Liver (tissue), 9 donors: Measurements from ENCODE around the gene SMIM31. TPM values are rescaled to one million over a fixed set of nuclear protein-coding genes. Genes with fewer than 3 reads are reported as not detected.

Experiments
- DNase-seq: peaks from one replicate; pipeline ENCODE4 v3.0.0-alpha.2; 2017; ENCODE audit warnings: low spot score
- H3K27ac ChIP-seq, 2 donors: one replicate each; pipeline ENCODE4 v1.7.0; 2013; ENCODE audit warnings: inconsistent platforms in 2 of 2, low read length in 2 of 2, control low read depth in 1 of 2, low read depth in 1 of 2, mild to moderate bottlenecking in 1 of 2
- H3K27me3 ChIP-seq, 4 donors: one replicate each; pipeline versions ENCODE4 v1.6.1 to v1.7.0; 2013; ENCODE audit warnings: low read length in 3 of 4, inconsistent platforms in 1 of 4, mild to moderate bottlenecking in 1 of 4, moderate library complexity in 1 of 4; ENCODE audit not compliant: control insufficient read depth in 4 of 4, insufficient read depth in 4 of 4
- H3K36me3 ChIP-seq, 4 donors: one replicate each; pipeline versions ENCODE4 v1.6.1 to v1.7.0; 2013; ENCODE audit warnings: low read length in 3 of 4, mild to moderate bottlenecking in 3 of 4, low read depth in 1 of 4, moderate library complexity in 1 of 4; ENCODE audit not compliant: control insufficient read depth in 4 of 4, insufficient read depth in 3 of 4
- H3K4me1 ChIP-seq, 4 donors: one replicate each; pipeline versions ENCODE4 v1.6.1 to v1.7.0; 2013; ENCODE audit warnings: low read length in 3 of 4, mild to moderate bottlenecking in 3 of 4, moderate library complexity in 1 of 4; ENCODE audit not compliant: control insufficient read depth in 4 of 4, insufficient read depth in 4 of 4
- H3K4me3 ChIP-seq, 3 donors: one replicate each; pipeline versions ENCODE4 v1.6.1 to v1.7.0; 2013; ENCODE audit warnings: low read length in 3 of 3, control low read depth in 1 of 3, low read depth in 1 of 3, mild to moderate bottlenecking in 1 of 3
- H3K9ac ChIP-seq, 2 donors: one replicate each; pipeline ENCODE4 v1.7.0; 2013; ENCODE audit warnings: low read length in 2 of 2, mild to moderate bottlenecking in 2 of 2, moderate library complexity in 2 of 2, control low read depth in 1 of 2, low read depth in 1 of 2
- H3K9me3 ChIP-seq, 4 donors: one replicate each; pipeline versions ENCODE4 v1.6.1 to v1.7.0; 2013; ENCODE audit warnings: low read length in 3 of 4; ENCODE audit not compliant: control insufficient read depth in 4 of 4
- EGR1 ChIP-seq, 2 donors: IDR thresholded peaks; 2 replicates each; pipeline ENCODE4 v1.6.1; 2016 to 2018; ENCODE audit warnings: antibody characterized with exemption in 2 of 2, low read depth in 2 of 2
- FOXA1 ChIP-seq: IDR thresholded peaks from 2 replicates; pipeline ENCODE4 v1.6.1; 2016; ENCODE audit warnings: antibody characterized with exemption
- FOXA2 ChIP-seq: IDR thresholded peaks from 2 replicates; pipeline ENCODE4 v1.6.1; 2016; ENCODE audit warnings: antibody characterized with exemption
- GABPA ChIP-seq, 2 donors: IDR thresholded peaks in 1 of 2; conservative IDR thresholded peaks in 1 of 2; 2 replicates each; pipeline ENCODE4 v1.6.1; 2016; ENCODE audit warnings: antibody characterized with exemption in 2 of 2, mild to moderate bottlenecking in 1 of 2, moderate library complexity in 1 of 2
- HNF4A ChIP-seq, 2 donors: conservative IDR thresholded peaks; 2 replicates each; pipeline ENCODE4 v1.6.1; 2016; ENCODE audit warnings: antibody characterized with exemption in 2 of 2, mild to moderate bottlenecking in 2 of 2
- HNF4G ChIP-seq: IDR thresholded peaks from 2 replicates; pipeline ENCODE4 v1.6.1; 2016; ENCODE audit warnings: antibody characterized with exemption
- JUND ChIP-seq, 2 donors: IDR thresholded peaks; 2 replicates each; pipeline ENCODE4 v1.6.1; 2016; ENCODE audit warnings: antibody characterized with exemption in 2 of 2
- NR2F2 ChIP-seq: IDR thresholded peaks from 2 replicates; pipeline ENCODE4 v1.6.1; 2016; ENCODE audit warnings: antibody characterized with exemption
- YY1 ChIP-seq: IDR thresholded peaks from 2 replicates; pipeline ENCODE4 v1.6.1; 2016; ENCODE audit warnings: antibody characterized with exemption, mild to moderate bottlenecking
- WGBS: extraction: QIAGEN DNeasy Blood & Tissue Kit; methylation state at CpG from one replicate; pipeline ENCODE4 v1.1.7; 2013; 5-methylcytosine and 5-hydroxymethylcytosine counted together
- polyA plus RNA-seq, 2 donors: library from polyadenylated mRNA; stranded (reverse) in 1 of 2; unstranded in 1 of 2; fragments of 200-250 nt in 1 of 2; fragments of >200 nt in 1 of 2; fragmentation: Nextera tagmentation in 1 of 2; extraction: Ambion mirVana in 1 of 2; gene quantifications; one replicate each; pipeline versions ENCODE4 v1.2.1 to v1.2.3, GENCODE V29; 2013 to 2015
- total RNA-seq, 2 donors: library from RNA; depleted of rRNA; stranded (reverse); fragments of >200 nt; gene quantifications; one replicate each; pipeline ENCODE4 v1.2.3, GENCODE V29; 2014
- TF ChIP-seq, protein P1 (sequence below): fragments of 150-350 bp; IDR thresholded peaks from 2 replicates; pipeline ENCODE4 v1.5.1; 2017; ENCODE audit warnings: improper control_type of control experiment, low read depth, low read length; ENCODE audit not compliant: missing input control
- TF ChIP-seq, protein P2 (sequence below): IDR thresholded peaks from 2 replicates; pipeline ENCODE4 v1.6.1; 2016; ENCODE audit warnings: antibody characterized with exemption
- TF ChIP-seq, protein P3 (sequence below): IDR thresholded peaks from 2 replicates; pipeline ENCODE4 v1.6.1; 2016; ENCODE audit warnings: antibody characterized with exemption
- donor health status: healthy.
- donor health status: healthy.
- donor health status: healthy.
- donor health status: healthy.
- donor health status: healthy.

SMIM31 gene
- total and polyA plus RNA-seq, 4 donors: not detected

DNA sequence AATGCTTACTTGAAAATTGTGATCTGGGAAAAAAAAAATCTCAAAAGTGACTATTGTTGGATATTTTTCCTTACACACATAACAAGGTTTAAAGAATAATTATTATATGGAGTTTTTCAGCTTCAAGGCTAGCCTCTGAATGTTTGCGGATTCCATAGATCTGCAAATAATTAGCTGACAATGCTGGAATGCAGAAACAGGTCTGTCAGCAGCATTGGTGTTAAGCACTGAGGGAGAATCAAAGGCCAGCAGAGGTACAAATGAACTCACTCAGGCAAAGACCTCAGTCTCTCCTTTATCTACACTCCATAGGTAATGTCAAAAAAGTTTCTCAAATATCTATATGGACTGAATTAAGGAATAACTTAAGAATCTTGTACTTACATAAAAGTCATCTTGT, 35.1 kb downstream of the SMIM31 start (continued):
- TF ChIP-seq, protein P1, sequence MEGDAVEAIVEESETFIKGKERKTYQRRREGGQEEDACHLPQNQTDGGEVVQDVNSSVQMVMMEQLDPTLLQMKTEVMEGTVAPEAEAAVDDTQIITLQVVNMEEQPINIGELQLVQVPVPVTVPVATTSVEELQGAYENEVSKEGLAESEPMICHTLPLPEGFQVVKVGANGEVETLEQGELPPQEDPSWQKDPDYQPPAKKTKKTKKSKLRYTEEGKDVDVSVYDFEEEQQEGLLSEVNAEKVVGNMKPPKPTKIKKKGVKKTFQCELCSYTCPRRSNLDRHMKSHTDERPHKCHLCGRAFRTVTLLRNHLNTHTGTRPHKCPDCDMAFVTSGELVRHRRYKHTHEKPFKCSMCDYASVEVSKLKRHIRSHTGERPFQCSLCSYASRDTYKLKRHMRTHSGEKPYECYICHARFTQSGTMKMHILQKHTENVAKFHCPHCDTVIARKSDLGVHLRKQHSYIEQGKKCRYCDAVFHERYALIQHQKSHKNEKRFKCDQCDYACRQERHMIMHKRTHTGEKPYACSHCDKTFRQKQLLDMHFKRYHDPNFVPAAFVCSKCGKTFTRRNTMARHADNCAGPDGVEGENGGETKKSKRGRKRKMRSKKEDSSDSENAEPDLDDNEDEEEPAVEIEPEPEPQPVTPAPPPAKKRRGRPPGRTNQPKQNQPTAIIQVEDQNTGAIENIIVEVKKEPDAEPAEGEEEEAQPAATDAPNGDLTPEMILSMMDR: no peak
- TF ChIP-seq, protein P2, sequence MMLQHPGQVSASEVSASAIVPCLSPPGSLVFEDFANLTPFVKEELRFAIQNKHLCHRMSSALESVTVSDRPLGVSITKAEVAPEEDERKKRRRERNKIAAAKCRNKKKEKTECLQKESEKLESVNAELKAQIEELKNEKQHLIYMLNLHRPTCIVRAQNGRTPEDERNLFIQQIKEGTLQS: no peak
- TF ChIP-seq GABPA (IDR thresholded peaks at IDR 0.05 in 1 of 2, conservative IDR thresholded peaks at IDR 0.05 in 1 of 2): no peak
- no peak for TF ChIP-seq JUND (IDR thresholded peaks at IDR 0.05)
- TF ChIP-seq YY1: no peak
- no peak for TF ChIP-seq HNF4G
- TF ChIP-seq HNF4A (conservative IDR thresholded peaks at IDR 0.05): no peak
- TF ChIP-seq FOXA2: no peak
- no peak for TF ChIP-seq EGR1 (IDR thresholded peaks at IDR 0.05; ENCODE audit: low read depth in 2 of 2)

DNA sequence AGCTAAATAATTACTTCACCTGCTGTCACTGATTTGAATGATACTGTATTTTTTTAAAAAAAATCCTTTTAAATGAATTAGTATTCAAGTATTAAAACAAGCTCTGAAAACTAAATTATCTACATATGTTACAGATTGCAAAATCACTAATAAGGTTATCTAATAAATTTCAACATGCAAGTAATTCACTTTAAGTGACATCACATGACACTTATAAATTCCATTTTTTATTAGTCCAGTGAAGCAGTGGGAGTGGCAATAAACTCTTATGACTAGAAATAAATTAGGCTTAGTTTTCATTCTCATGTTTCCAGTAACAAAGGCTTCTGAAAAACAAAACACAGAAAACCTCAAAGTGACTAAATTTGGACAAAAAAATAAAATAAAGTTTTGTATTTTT, 36.3 kb downstream of the SMIM31 start:
- H3K9me3 ChIP-seq: no peaks in the 10 kb centered on the region
- no peak for TF ChIP-seq GABPA (IDR thresholded peaks at IDR 0.05 in 1 of 2, conservative IDR thresholded peaks at IDR 0.05 in 1 of 2)
- no peak for TF ChIP-seq HNF4A (conservative IDR thresholded peaks at IDR 0.05)
- H3K9ac ChIP-seq: no peak overlapping the region
- no peak overlapping the region for H3K4me3 ChIP-seq
- no peak overlapping the region for H3K27ac ChIP-seq
- DNase-seq: no peak
- H3K36me3 ChIP-seq: no peaks in the 10 kb centered on the region
- H3K4me1 ChIP-seq: no peaks in the 10 kb centered on the region
- no peaks in the 10 kb centered on the region for H3K27me3 ChIP-seq

DNA sequence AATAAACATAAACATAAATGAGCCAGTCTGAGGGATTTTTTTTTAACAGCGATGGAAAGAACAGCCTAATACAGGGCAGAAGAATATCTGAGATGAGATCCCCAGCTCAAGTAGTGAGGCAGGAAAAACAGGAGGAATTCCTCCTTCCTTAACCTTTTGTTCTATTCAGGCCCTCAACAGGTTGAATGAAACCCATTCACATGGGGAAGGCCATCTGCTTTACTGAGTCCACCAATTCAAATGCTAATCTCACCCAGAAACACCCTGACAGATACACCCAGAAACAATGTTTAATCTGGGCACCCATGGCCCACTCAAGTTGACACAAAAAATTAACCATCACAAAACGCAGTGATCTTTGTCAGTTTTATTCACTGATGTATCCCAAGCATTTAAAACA, 45.5 kb downstream of the SMIM31 start:
- Histone ChIP-seq H3K36me3 (no peaks in the 10 kb centered on the region), H3K27me3 (peaks cover 0 to 7% (median 0%) of the 10 kb centered on the region in 4 donors), H3K9ac (no peak overlapping the region), H3K27ac (no peak overlapping the region), H3K9me3 (no peaks in the 10 kb centered on the region), H3K4me1 (no peaks in the 10 kb centered on the region), H3K4me3 (no peak overlapping the region)
- WGBS: 72% methylated on average over 2 of the region's 2 CpGs
- TF ChIP-seq, protein P3, sequence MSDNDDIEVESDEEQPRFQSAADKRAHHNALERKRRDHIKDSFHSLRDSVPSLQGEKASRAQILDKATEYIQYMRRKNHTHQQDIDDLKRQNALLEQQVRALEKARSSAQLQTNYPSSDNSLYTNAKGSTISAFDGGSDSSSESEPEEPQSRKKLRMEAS: no peak
- TF ChIP-seq YY1 (no peak), HNF4A (conservative IDR thresholded peaks at IDR 0.05) (no peak), FOXA1 (no peak), FOXA2 (no peak)
- TF ChIP-seq, protein P1: no peak
- DNase-seq: no peak

DNA sequence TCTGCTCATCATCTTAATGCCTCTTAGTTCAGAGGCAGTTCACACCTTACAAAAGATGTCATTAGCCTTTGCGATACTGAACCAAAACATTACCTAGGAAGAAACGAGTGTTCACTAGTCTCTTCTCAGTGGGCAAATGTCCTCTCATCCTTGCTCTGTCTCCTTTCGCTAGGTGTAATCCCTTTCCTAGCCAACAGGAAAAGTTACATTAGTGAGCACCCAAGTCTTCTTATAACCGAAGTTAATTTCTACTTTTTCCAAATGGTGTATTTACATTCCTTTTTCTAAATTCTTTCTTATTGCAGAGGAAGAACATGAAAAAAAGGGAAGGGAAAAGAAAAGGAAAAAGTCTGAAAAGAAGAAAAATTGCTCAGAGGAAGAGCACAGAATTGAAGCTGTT, 46.9 kb downstream of the SMIM31 start:
- 85% methylated on average over 4 of the region's 4 CpGs for WGBS
- Histone ChIP-seq H3K4me1 (no peaks in the 10 kb centered on the region), H3K27me3 (peaks cover 0 to 7% (median 0%) of the 10 kb centered on the region in 4 donors), H3K36me3 (no peaks in the 10 kb centered on the region), H3K9ac (no peak overlapping the region), H3K4me3 (no peak overlapping the region), H3K27ac (no peak overlapping the region), H3K9me3 (no peaks in the 10 kb centered on the region)
- TF ChIP-seq NR2F2 (no peak), EGR1 (IDR thresholded peaks at IDR 0.05; ENCODE audit: low read depth in 2 of 2) (no peak), HNF4A (conservative IDR thresholded peaks at IDR 0.05) (no peak)
- DNase-seq: no peak
